HG02623 (cell line): Measurements from ENCODE around the gene LIMD2.

Experiments
- ATAC-seq: cut with Tn5 transposase; IDR thresholded peaks from one replicate; pipeline ENCODE4 v1.9.1; 2021; ENCODE audit warnings: moderate library complexity; ENCODE audit not compliant: unreplicated experiment

The LIMD2 gene

GRCh38 chr17:63685041-63685440, 14.9 kb downstream of the LIMD2 start:
- ATAC-seq: no peak

- no peak for ATAC-seq
Measured at GRCh38 chr17:63682981-63683380, 16.9 kb downstream of the LIMD2 start.

GRCh38 chr17:63682441-63682840, 17.5 kb downstream of the LIMD2 start:
- no peak for ATAC-seq

GRCh38 chr17:63681530-63681929, 18.4 kb downstream of the LIMD2 start:
- no peak for ATAC-seq

DNA sequence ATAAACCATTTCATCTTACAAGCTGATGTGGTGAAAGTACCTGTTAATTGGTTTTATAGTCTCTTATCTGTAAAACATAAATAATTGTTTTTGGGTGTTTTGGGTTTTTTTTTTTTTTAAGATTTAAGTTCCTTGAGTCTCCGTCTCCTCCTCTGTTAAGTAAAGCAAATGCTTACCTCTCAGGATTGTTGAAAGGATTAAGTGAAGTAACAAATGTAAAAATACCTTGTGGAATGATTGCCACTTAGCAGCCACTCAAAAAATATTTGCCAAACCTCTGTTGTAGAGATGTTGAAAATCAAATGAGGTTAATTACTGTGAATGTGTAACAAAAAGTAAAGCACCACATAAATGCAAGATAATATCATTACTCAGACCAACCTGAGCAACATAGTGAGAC, 19.2 kb downstream of the LIMD2 start:
- no peak for ATAC-seq

- no peak for ATAC-seq
Measured at GRCh38 chr17:63679214-63679613, 20.7 kb downstream of the LIMD2 start.

DNA sequence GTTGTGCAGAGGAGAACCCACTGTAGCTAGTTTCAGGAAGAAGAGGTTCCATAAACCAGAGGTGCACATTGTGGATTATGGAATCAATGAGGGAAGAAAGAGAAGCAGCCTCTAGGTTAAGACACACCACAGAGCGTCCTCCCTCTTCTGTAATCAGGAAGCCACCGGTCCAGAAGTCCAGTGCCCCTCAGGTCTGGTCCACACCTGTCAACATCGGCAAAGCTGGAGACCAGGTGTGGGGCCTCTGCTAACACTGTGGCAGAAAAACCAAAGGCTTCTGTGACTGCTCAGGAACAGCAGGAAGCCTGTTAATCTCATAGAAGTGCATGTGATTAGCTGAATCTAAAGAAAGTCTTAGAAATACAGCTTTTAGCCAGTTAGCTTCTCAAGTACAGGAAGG, 23.3 kb downstream of the LIMD2 start:
- no peak for ATAC-seq

GRCh38 chr17:63675607-63676546, 24.0 kb downstream of the LIMD2 start:
- ATAC-seq: no peak

DNA sequence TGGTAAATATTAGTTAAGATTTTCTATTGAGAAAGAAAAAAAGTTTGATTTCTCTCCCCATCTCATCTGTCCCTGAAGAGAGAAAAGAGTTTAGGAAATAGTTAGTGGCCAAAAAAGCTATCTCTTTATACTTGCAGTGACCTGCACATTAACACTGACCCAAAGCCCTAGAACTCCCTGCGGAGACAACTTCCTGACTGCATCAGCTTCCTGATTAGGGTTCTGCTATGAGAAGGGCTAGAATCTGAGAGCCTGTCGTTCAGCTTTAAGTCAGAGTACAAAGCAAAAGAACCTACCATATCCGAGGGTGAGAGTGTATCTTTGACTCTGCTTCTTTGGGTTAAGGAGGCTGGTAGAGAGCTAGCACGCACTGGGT, 24.7 kb downstream of the LIMD2 start:
- no peak for ATAC-seq

DNA sequence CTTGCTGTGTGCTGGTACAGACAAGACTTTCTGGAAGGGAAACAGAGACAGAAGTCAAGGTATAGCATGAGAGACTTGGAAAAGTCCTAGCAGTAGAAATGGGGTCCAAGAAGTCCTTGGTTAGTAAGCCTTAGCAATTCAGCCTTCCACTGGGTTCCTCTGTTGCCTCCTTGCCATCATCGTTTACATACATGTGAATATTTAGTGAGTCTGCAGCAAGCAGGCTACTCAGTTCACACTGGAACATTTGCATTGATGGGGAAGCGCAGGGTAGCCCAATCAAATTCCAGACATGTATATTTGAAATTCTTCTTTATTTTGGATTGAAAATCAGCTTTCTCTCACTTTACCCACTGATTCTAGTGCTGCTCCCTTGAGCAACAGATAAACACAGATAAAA, 27.1 kb downstream of the LIMD2 start:
- no peak for ATAC-seq

GRCh38 chr17:63665527-63666214, 34.3 kb downstream of the LIMD2 start:
- ATAC-seq: no peak

DNA sequence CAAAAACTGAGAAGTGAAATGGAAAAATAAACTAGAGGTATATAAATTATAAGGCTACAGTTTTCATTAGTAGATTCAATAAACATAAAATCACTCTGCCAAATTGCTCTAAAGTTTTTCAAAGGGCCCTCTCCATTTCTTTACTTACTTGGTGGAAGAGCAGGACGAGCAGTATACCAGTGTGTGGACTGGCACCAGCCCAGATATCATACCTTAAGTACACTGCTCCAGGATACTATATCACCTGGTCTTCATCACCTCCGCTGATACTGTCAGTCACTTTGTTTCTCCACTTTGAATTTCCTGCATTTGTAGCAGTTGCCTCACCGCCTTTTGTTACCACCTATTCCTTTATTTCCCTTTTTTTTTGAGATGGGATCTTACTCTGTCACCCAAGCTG, 40.1 kb downstream of the LIMD2 start:
- ATAC-seq: no peak

DNA sequence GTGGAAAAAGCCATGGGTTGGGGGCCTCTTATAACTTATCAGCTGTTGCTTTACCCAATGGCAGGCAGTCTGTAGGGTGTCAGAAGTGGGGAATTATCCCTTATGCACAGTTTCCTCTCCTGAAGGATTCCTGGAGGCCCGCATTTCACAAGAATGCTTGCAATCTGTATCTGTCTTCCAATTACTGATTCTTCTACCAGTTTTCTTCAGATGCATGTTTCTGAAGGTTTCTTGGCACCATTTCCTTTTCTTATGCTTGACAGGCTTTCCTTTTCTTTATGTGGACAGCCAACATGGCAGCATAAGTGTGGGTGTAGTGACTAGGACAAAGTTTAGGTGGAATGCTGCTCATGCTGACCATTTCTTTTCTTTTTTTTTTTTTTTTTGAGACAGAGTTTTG, 41.6 kb downstream of the LIMD2 start:
- ATAC-seq: no peak

- no peak for ATAC-seq
Measured at GRCh38 chr17:63657786-63658185, 42.1 kb downstream of the LIMD2 start.

DNA sequence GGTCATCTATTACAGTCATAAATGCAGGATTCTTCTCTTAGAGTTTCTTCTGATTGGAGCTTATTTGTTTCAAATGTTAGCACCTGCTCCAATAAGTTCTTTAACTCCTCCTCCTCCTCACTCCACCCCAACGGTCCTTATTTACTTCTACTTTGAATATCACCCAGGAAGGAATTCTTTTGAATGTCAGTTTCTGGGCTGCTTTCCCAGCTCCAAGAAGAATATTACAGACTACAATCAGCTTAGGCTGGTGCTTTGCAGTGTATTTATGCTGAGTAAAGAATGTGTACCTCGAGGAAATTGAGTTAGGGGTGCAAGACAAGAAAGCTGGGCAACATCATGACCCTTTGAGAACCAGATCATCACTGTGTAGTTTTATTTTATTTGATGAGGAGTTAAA, 46.9 kb downstream of the LIMD2 start:
- ATAC-seq: no peak

- ATAC-seq: no peak
Measured at GRCh38 chr17:63652106-63652505, 47.8 kb downstream of the LIMD2 start.

- ATAC-seq: no peak
Measured at GRCh38 chr17:63649813-63650212, 50.1 kb downstream of the LIMD2 start.

GRCh38 chr17:63647936-63648335, 52.0 kb downstream of the LIMD2 start:
- ATAC-seq: no peak

GRCh38 chr17:63647065-63647725, 52.7 kb downstream of the LIMD2 start:
- no peak for ATAC-seq

DNA sequence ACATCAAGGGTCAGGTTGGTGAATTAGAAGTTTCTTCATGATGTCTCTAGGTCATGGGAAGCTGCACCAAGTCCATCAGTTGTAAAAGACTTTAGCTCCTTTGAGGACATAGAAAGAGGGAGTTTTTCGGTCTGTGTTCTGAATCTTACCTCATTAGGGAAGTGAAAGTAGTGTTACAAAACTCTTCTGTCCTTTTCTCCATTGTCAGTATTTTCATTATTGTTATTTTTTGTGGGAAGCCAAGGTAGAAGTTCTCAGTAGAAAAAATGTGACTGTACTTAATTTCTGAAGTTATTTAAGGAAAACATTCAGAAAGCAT, 53.5 kb downstream of the LIMD2 start:
- peak; percentile 67 for ATAC-seq
